Hepatic stellate cell (primary cell): Measurements from ENCODE around the gene OPA1.

Experiments used
- DNase-seq: peaks from one replicate; pipeline ENCODE4 v3.0.0; 2011; ENCODE audit warnings: low spot score

Gene OPA1

DNA sequence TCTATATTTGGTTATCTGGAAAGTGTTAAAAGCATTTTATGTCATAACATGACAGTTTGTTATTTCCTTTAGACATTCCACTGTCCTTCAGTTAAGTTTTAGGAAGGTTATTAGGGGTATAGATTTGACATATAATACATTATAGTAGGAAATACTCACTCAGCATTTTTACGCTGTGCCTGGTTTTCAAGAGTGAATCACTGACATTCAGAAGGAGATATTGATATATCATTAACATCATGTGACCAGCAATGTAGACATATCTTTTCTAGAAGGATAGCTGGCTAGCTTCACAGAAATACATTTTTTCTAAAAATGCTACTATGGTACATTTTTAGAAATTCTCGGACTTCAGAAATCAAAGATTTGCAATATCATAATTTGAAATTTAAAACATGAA is 57.6 kb downstream of the OPA1 start:
- no peak for DNase-seq

DNA sequence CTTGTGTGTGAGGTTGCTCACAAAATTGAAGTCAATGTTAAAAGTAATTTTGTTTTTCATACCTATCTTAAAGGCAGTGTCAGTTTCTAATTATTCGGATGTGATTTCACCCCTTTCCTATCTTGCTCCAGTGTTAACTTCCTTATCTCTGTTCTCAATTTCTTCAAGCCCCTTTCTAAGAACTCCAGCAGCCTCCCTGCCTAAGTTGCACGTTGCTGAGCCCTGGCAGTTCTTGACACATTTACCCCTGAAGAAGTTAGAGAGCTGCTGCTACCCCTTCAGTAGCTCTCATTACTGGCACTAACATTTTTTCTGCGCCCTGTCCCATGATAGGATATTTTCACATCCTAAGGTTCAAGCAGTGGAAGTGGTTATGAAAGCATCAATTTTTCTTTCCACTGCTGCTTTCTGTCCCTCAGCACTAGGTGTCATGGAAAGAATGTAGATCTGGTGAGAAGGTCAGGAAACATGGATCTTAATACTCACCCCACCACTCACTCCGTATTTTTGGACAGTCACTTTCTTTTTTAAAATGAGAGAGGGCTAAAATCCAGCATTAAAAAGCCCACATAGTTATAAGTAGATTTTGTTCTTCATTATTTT is 62.9 kb downstream of the OPA1 start:
- DNase-seq, result no peak

DNA sequence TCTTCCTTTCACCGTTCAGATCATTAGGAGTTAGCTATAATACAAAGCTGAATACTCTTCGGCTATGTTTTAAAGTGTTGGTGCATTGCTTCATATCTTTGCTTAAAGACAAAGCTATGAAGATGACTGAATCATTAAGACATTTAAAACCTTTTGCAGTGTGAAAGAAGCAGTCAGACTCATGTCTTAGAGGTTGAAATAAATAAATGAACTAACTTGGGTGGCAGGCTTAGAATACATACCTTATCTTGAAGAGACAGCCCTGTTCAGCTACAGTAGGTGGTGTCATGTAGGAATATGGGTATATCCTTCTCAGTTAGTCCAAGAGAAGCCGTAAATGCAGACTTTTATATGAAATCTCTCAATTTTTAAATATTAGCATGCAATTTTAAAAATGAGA is 63.4 kb downstream of the OPA1 start:
- no peak for DNase-seq

GRCh38 chr3:193656878-193657282 is 63.9 kb downstream of the OPA1 start:
- no peak for DNase-seq

DNA sequence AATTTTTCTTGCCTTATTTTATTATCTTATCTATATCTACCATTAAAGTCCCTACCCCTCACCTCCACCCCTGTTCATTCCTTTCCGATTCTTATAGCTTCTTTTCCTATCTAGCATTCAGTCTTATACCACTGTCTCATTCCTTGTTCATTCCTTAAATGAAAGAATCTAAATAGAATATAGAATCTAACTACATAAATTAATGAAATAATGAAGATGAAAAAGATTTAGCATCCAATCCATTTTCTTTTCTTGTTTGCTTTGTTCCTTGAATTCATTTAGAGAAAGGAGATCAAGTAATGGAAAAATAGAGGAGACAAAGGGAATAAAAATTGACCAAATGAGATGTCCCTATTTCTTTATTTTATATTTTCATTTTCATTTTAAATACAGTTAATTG is 67.2 kb downstream of the OPA1 start:
- no peak for DNase-seq

- no peak for DNase-seq
These were observed 67.8 kb downstream of the OPA1 start for GRCh38 chr3:193660698-193661411.

DNA sequence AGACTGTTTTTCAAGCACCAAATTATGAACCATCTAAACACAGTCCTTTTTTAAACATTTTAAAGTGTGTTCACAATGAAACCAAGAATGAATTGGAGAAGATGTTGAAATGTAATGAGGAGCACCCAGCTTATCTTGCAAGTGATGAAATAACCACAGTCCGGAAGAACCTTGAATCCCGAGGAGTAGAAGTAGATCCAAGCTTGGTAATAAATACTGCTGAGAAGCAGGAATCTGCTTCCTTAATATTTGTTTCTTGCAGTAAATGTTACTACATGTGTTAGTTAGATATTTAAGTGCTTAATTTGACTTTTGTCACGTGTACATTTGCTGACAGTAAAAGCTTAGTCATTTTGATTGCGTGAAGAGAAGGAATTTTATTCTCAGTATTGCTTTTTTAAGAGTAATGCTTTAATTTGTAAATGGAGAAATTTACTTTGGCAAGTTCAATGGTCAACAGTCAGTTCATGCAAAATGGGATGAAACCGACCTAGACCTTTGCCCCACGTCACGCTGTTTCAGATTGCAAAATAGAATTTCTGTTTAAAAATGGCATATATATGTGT is 69.8 kb downstream of the OPA1 start:
- DNase-seq, result no peak

DNA sequence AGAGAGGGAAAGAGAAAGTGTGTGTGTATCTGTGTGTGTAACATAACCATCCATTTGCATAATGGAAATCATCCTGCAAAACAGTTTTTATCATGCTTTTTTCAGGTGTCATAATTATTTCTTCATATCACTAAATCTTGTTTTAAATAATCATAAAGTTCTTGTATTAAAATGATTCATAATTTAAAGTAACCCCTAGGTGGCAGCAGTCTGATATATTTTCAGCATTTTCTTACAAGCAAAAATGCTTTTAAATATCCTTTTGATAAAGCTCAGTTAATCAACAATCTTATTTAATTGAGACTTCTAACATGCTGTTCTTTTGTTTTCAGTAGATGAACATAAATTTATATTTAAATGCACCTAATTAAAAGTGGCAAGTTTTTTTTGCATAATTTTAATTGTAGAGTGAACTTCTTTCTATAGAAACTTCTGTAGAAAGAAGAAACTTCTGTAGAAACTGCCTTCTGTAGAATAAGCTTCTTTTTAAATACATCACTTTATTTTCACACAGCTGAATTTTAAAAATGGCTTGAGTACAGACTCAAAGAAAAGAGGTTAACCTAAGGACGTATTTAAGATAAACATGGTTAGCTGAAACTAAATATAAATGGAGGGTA is 72.5 kb downstream of the OPA1 start:
- no peak for DNase-seq

DNA sequence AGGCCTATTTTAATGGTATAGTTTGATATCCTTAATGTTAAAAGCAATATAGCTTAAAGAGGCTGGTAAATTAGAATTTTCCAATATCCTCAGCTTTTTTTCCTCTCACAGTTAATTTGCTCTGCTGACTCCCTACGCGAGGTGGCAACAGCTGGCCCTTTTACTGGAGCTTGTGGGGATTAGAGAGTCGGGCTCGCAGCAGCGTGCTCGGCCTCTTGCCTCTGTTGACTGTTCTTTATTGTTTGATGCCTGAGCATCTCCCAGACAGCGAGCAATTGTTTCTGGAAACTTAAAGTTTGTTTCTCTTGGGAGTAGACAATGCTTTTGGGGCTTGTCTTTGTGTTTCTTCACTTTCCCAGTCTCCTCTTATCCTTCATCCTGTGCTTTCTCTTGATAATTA is 80.8 kb downstream of the OPA1 start:
- DNase-seq, result no peak

- no peak for DNase-seq
These were observed 81.7 kb downstream of the OPA1 start for GRCh38 chr3:193674714-193675113.

DNA sequence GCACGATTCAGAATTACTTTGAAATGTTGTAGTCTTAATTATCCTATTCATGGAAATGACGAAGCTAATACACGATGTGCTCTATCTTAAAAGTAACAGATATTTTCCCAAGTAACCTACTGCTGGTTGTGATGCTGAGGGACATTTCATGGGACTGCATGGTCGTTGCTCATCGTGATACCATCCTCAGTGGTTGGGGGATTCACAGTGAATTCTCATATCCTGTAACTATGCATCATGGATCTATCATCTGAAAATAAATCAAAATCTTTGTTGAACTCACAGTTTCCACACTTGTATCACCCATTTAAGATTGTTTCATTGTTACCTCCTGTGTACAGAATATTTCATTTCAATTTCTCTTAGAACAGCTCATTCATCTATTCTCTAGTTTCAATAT is 84.7 kb downstream of the OPA1 start:
- DNase-seq, result no peak

DNA sequence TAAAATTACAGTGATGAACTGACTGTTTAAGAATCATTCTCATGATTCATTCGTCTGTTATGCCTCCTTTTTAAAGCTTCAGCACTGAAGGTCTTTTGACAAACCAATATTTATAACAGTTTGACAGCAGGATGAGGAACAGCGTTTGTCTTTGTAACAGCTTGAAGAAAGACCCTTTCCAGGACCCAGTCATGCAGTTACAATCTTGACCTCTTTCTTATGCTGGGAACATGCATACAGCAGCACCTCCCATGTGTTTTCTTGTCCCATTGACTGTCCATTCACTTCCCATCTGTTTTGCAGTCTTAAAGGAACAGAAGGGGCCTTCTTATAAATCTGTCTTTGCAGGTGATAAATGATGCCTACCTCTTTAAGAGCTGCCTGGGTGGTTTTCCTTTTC is 87.2 kb downstream of the OPA1 start:
- peak; percentile 5 for DNase-seq

- no peak for DNase-seq
These were observed 88.6 kb downstream of the OPA1 start for GRCh38 chr3:193681631-193682030.

DNA sequence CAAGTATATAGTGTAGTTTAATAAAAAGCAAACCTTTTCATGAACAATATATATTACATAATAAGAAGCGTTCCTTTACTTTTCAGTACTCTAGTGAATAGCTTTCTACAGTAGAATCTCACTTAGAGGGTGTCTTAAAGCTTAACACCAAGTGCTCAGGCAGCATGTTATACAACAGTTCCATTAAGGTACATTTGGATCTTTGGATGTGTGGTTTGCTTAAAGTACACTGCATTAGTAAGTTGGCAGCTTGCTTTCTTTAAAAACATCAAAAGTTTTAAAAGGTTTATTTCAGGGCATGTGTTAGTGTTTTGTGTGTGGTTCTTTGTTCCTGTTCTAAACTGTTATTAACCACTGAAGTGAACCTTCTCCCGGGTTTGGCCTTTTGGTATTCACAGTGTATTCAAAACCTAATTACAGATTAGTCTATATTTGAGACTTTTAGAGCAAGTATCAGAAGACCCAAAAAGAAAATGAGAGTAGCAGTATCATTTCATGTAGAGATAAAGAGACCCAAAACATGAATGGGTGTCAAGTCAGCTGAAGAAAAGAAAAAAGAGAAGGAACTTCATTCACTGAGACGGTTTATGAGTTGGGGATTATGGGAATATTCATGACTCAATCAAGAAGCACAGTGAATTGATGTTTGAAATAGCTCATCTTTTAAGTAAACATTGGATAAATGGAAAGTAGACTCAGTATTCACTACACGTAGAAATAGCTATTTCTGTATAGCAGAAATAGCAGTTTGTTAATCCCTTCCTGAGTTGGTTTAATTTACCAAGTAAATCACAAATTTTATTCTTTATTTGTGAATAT is 93.9 kb downstream of the OPA1 start:
- DNase-seq, result no peak

DNA sequence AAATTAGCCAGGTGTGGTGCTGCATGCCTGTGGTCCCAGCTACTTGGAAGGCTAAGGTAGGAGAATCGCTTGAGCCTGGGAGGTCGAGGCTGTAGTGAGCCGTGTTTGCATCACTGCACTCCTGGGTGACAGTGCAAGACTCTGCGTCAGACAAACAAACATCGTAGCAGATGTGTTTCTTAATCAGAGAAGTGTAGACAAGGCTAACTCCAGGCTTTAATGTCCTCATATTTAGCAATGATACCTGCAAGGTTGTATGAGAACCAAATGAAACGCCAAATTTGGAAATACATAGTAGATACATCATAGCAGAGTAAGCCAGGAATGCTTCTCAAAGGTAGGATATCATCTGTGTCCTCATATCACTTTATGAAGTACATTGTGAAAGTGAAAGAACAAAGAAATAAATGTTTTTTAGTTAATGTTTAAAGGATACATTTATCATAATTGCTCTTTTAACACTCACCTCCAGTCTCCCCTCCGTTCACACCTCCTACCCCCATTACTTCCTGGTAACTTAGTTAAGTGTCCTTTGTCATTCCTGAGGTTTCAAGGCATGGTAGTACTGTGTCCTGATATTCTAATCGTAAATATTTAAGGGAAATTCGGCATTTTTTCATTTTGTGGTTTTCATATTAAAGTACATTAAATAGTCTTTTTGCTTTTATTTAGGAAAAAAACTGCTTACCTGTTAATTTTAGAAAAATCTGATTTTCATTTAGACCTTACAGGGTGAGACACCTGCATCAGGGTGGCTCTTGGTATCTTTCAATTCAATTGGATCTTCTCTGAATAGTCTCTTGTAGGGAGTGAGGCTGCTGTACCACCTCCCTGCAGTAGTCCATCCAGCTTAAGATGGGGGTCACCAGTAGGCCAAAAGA is 96.1 kb downstream of the OPA1 start:
- no peak for DNase-seq

- no peak for DNase-seq
These were observed 100.8 kb downstream of the OPA1 start for GRCh38 chr3:193693774-193694173.

DNA sequence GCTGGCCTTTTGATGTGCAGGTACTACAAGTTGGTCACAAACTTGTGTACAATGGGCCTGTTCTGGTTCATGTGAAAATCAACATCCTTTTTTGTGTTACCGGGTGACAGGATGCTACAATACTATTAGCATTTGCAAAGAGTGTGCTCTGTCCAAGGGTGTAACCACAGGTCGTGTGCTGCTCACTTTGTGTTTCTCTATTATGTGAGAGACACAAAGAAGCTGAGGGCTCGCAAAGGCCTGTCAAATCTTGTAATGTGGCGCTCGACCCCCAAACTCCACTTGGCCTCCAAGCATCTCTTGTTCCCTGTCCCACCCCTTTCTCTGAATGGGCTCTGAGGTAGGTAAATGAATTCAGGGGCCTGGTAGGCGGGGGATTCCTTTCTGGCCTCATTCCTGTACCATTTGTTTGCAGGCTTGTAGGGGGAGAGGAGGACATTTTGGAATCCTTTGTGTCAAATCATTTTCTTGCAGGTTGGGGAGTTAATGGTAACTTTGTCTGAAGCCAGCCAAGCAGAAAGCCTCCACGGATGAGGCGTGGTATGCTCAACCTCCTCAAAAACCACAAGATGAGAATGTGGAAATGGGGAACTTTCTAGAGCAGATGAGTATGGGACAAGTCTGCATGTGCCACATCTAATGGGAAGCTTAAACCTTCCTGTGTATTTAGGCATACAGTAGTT is 109.1 kb downstream of the OPA1 start:
- no peak for DNase-seq

- peak; percentile 16 for DNase-seq
These were observed 110.0 kb downstream of the OPA1 start for GRCh38 chr3:193702967-193703366.

- DNase-seq, result no peak
These were observed 111.4 kb downstream of the OPA1 start for GRCh38 chr3:193704431-193704830.

GRCh38 chr3:193708270-193708669 is 115.3 kb downstream of the OPA1 start:
- no peak for DNase-seq
